Testis (tissue), 2 donors: ENCODE results near the gene ALPK3.

Experiments
- CTCF ChIP-seq, 3 experiments: fragments of 450-650 bp in 2 of 3; fragments of 200-600 bp in 1 of 3; sonication (generic) in 1 of 3; IDR thresholded peaks; one replicate each; pipeline ENCODE4 v1.5.1; 2016 to 2019; ENCODE audit warnings: antibody characterized with exemption in 3 of 3, mild to moderate bottlenecking in 2 of 3, moderate library complexity in 1 of 3
- POLR2A ChIP-seq: fragments of 450-650 bp; IDR thresholded peaks from one replicate; pipeline ENCODE4 v1.6.1; 2017; ENCODE audit warnings: antibody characterized with exemption, mild to moderate bottlenecking, moderate library complexity

- TF ChIP-seq POLR2A (no peak), CTCF (IDR thresholded peaks at IDR 0.05) (no peak)
Observed at GRCh38 chr15:84807228-84807627, 9.9 kb upstream of the ALPK3 start.
